Uterus (tissue), 4 donors: Measurements from ENCODE around the gene SPESP1. TPM values are rescaled to one million over a fixed set of nuclear protein-coding genes. Genes with fewer than 3 reads are reported as not detected.

ENCODE experiments used
- DNase-seq, 2 donors: peaks; one replicate each; pipeline ENCODE4 v3.0.0-alpha.2; 2019 to 2020
- H3K27ac ChIP-seq, 2 donors: fragments of 200-600 bp; sonication (generic); 1 replicate in 1 of 2; 2 replicates in 1 of 2; pipeline ENCODE4 v1.5.1; 2016 to 2018
- H3K27me3 ChIP-seq, 2 donors: fragments of 200-600 bp; sonication (generic); one replicate each; pipeline ENCODE4 v1.5.1; 2018 to 2019; ENCODE audit warnings: control low read depth in 1 of 2
- H3K36me3 ChIP-seq, 2 donors: fragments of 200-600 bp; sonication (generic); one replicate each; pipeline ENCODE4 v1.5.1; 2019; ENCODE audit warnings: control low read depth in 1 of 2
- H3K4me1 ChIP-seq, 2 donors: fragments of 200-600 bp; sonication (generic); one replicate each; pipeline ENCODE4 v1.5.1; 2018 to 2019; ENCODE audit warnings: control low read depth in 1 of 2
- H3K4me3 ChIP-seq, 2 donors: fragments of 200-600 bp; sonication (generic); 1 replicate in 1 of 2; 2 replicates in 1 of 2; pipeline ENCODE4 v1.5.1; 2018 to 2019; ENCODE audit warnings: mild to moderate bottlenecking in 1 of 2
- H3K9me3 ChIP-seq, 2 donors: fragments of 200-600 bp; sonication (generic); one replicate each; pipeline ENCODE4 v1.5.1; 2019; ENCODE audit warnings: control low read depth in 1 of 2
- POLR2A ChIP-seq, 2 donors: fragments of 450-650 bp; IDR thresholded peaks; one replicate each; pipeline ENCODE4 v1.6.1; 2016; ENCODE audit warnings: antibody characterized with exemption in 2 of 2, mild to moderate bottlenecking in 1 of 2, moderate library complexity in 1 of 2
- intact Hi-C: fragments of 100-400 bp; cut with DNase I; formaldehyde crosslinking; loops from one replicate; pipeline ENCODE4 v1.15.1; 2023; ENCODE audit warnings: low total_unique reads
- total RNA-seq, 4 donors: library from RNA; depleted of rRNA in 3 of 4; stranded (reverse); fragments of >200 nt in 3 of 4; gene quantifications; one replicate each; pipeline versions ENCODE4 v1.1.0 to v1.2.4, GENCODE V29; 2014 to 2023
- TF ChIP-seq, protein P1 (sequence below), 4 experiments: fragments of 200-600 bp in 2 of 4; fragments of 450-650 bp in 2 of 4; sonication (generic) in 2 of 4; IDR thresholded peaks; one replicate each; pipeline ENCODE4 v1.5.1; 2016 to 2019; ENCODE audit warnings: antibody characterized with exemption in 4 of 4, mild to moderate bottlenecking in 2 of 4, moderate library complexity in 1 of 4
- donor health status: DM: yes; HTN: yes; CAD: no.

The SPESP1 gene
- 1 to 10 TPM; 1.4 to 6.8 (median 4.2) TPM for total RNA-seq

DNA sequence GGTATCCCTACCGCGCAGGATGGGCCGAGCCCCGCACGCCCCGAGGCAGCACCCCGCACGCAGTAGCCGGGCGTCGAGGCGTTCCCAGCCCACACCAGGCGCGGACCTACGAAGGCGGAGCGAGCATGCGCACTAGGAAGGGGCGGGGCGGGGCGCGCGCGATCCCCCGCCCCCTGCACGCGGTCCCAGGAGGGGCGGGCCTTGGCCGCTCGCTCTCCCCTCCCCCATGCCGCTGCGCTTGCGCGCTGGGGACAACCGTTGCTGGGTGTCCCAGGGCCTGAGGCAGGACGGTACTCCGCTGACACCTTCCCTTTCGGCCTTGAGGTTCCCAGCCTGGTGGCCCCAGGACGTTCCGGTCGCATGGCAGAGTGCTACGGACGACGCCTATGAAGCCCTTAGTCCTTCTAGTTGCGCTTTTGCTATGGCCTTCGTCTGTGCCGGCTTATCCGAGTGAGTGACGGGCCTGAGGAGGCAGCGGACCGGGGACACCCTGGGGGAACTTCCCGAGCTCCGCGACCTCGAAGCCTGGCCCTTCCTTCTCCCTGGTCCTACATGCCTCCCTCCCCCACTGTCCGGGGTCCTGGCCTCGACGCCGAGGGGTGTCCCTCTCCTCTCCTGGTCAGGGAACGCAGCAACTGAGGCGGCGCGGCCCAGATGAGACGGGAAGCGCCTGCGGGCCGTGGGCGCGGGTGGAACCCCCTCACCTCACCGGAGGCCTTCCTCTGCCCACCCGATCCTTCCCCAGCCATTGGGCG, at the start of gene SPESP1:
TSS of gene SPESP1 (plus strand) at position 258 of the 755 bp plus-strand sequence. CDS start at position 387, 129 bp downstream.
- H3K4me3 ChIP-seq = peak within 1 kb of the TSS in 1 of 2 donors; percentile 31
- intact Hi-C loops = no loop called here
- no peak within 1 kb of the TSS for H3K27ac ChIP-seq
- peak in 1 of 2 donors; percentile 41 for TF ChIP-seq POLR2A (IDR thresholded peaks at IDR 0.05)
- TF ChIP-seq, protein P1, sequence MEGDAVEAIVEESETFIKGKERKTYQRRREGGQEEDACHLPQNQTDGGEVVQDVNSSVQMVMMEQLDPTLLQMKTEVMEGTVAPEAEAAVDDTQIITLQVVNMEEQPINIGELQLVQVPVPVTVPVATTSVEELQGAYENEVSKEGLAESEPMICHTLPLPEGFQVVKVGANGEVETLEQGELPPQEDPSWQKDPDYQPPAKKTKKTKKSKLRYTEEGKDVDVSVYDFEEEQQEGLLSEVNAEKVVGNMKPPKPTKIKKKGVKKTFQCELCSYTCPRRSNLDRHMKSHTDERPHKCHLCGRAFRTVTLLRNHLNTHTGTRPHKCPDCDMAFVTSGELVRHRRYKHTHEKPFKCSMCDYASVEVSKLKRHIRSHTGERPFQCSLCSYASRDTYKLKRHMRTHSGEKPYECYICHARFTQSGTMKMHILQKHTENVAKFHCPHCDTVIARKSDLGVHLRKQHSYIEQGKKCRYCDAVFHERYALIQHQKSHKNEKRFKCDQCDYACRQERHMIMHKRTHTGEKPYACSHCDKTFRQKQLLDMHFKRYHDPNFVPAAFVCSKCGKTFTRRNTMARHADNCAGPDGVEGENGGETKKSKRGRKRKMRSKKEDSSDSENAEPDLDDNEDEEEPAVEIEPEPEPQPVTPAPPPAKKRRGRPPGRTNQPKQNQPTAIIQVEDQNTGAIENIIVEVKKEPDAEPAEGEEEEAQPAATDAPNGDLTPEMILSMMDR (IDR thresholded peaks at IDR 0.05) = no peak
- H3K9me3 ChIP-seq = no peaks in the 10 kb centered on the region
- H3K36me3 ChIP-seq = no peaks in the 10 kb centered on the region
- H3K4me1 ChIP-seq = no peaks in the 10 kb centered on the region
- DNase-seq = peak; percentile 38 to 52
- no peaks in the 10 kb centered on the region for H3K27me3 ChIP-seq

- Histone ChIP-seq H3K36me3 (no peaks in the 10 kb centered on the region), H3K27me3 (no peaks in the 10 kb centered on the region), H3K27ac (no peak overlapping the region), H3K4me3 (no peak overlapping the region), H3K4me1 (no peaks in the 10 kb centered on the region), H3K9me3 (no peaks in the 10 kb centered on the region)
- intact Hi-C loops = no loop called here
- TF ChIP-seq POLR2A (IDR thresholded peaks at IDR 0.05) = no peak
- TF ChIP-seq, protein P1 (IDR thresholded peaks at IDR 0.05) = no peak
- no peak for DNase-seq
Observed at GRCh38 chr15:68885070-68885469, 45.3 kb upstream of the SPESP1 start.

DNA sequence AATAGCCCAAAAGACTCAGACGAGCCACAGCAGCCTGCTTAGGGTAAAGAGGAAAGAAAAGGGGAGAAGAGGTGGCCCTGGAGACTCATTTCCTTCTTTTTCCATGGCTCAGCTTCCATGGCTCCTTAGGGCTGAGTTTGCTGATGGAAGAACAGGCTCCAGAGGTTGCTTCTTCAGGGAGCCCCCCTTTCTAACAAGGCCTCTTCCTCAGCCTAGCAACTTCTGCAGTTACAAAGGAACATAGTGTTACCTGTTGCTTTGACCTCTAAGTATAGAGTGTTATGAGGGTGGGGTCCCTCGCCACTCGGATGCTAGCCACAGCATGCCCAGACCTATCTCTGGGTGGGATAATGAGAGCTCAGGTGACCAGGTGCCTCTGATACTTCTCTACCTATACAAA, 43.2 kb upstream of the SPESP1 start:
- no peak for TF ChIP-seq POLR2A (IDR thresholded peaks at IDR 0.05)
- TF ChIP-seq, protein P1 (IDR thresholded peaks at IDR 0.05) = no peak
- H3K9me3 ChIP-seq = no peaks in the 10 kb centered on the region
- no peak overlapping the region for H3K4me3 ChIP-seq
- H3K27ac ChIP-seq = no peak overlapping the region
- no peaks in the 10 kb centered on the region for H3K36me3 ChIP-seq
- no peaks in the 10 kb centered on the region for H3K27me3 ChIP-seq
- intact Hi-C loops = no loop called here
- no peak for DNase-seq
- no peaks in the 10 kb centered on the region for H3K4me1 ChIP-seq

DNA sequence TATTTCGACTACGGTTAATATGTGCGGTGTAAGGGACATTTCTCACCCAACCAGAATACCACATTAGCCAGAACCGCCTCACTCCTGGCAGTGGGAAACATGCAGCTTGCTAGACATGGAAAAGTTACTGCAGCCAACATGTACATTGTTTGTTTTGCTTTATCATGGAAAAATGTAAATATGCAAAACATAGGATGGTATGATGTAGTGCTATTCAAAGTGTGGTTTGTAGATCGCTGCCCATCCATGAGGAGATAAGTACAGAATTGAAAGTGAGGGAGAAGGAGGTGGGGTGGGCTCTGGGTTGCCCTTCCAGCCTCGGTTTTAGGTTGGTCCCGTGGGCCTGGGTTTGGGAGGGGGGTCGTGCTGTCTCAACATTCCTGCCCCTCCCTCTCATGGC, 42.5 kb upstream of the SPESP1 start:
- DNase-seq = no peak
- H3K27me3 ChIP-seq = no peaks in the 10 kb centered on the region
- intact Hi-C loops = no loop called here

DNA sequence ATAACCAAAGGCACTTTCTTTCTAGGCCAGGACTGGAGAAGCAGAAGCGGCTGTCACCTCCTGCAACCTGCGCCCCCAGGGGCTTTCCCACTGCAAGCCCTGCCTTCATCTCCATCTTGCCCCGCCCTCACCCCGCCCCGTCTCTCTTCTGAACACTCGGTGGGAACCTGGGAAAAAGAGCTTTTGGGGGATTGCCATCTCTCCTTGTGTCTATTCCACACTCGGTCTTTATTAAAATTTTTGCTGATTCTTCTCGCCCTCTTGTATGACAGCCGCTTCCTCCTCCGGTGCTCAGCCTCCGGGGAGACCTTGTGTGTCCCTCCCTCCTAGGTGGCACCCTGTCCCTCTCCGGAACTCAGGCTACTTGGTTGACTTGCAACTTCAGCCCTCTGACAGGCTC, 41.9 kb upstream of the SPESP1 start:
- no peaks in the 10 kb centered on the region for H3K4me1 ChIP-seq
- H3K27me3 ChIP-seq = no peaks in the 10 kb centered on the region
- H3K9me3 ChIP-seq = no peaks in the 10 kb centered on the region
- no peak overlapping the region for H3K4me3 ChIP-seq
- DNase-seq = no peak
- H3K27ac ChIP-seq = no peak overlapping the region
- TF ChIP-seq, protein P1 (IDR thresholded peaks at IDR 0.05) = no peak
- TF ChIP-seq POLR2A (IDR thresholded peaks at IDR 0.05) = no peak
- intact Hi-C loops = no loop called here
- H3K36me3 ChIP-seq = no peaks in the 10 kb centered on the region

More for the DNA sequence above, 42.5 kb upstream of the SPESP1 start:
- no peaks in the 10 kb centered on the region for H3K36me3 ChIP-seq
- no peak for TF ChIP-seq POLR2A (IDR thresholded peaks at IDR 0.05)
- TF ChIP-seq, protein P1 (IDR thresholded peaks at IDR 0.05) = no peak
- H3K9me3 ChIP-seq = no peaks in the 10 kb centered on the region
- no peak overlapping the region for H3K27ac ChIP-seq
- H3K4me3 ChIP-seq = no peak overlapping the region
- no peaks in the 10 kb centered on the region for H3K4me1 ChIP-seq
